Fibroblast of the aortic adventitia (primary cell): ENCODE measurements around the gene ZNF567. TPM values are rescaled to one million over a fixed set of nuclear protein-coding genes. Genes with fewer than 3 reads are reported as not detected.
"Not testable (repeated sequence)": the region's sequence is repeated elsewhere in the genome, so short reads cannot be mapped to it uniquely, and the experiment has no call there.

Experiments used
- DNase-seq: peaks from one replicate; pipeline ENCODE4 v3.0.0-alpha.2; 2010; ENCODE audit warnings: low read depth
- H3K4me3 ChIP-seq: 2 replicates; pipeline ENCODE4 v1.5.1; 2011; ENCODE audit warnings: low read depth, mild to moderate bottlenecking, control low read depth, low read length, moderate library complexity
- CTCF ChIP-seq: IDR thresholded peaks from 2 replicates; pipeline ENCODE4 v1.5.1; 2011; ENCODE audit warnings: mild to moderate bottlenecking, low read length, control low read depth, inconsistent platforms; ENCODE audit not compliant: insufficient read depth
- total RNA-seq: library from RNA; depleted of rRNA; stranded (reverse); fragments of >200 nt; gene quantifications from 2 replicates; pipeline ENCODE4 v1.2.3, GENCODE V29; 2012; ENCODE audit warnings: low replicate concordance

The ZNF567 gene
- total RNA-seq, 1 donor: 6.6 TPM

GRCh38 chr19:36707134-36707533, 19.7 kb downstream of the ZNF567 start:
- no peak for DNase-seq
- H3K4me3 ChIP-seq: no peak overlapping the region
- TF ChIP-seq CTCF: no peak

GRCh38 chr19:36709423-36709822, 22.0 kb downstream of the ZNF567 start:
- TF ChIP-seq CTCF: no peak
- DNase-seq: no peak
- no peak overlapping the region for H3K4me3 ChIP-seq

GRCh38 chr19:36719687-36720556, 32.5 kb downstream of the ZNF567 start:
- H3K4me3 ChIP-seq: no peak overlapping the region
- TF ChIP-seq CTCF: no peak
- peak; percentile 10 for DNase-seq

- H3K4me3 ChIP-seq: not testable (repeated sequence)
These were observed 48.8 kb downstream of the ZNF567 start for GRCh38 chr19:36736166-36736565.

GRCh38 chr19:36745870-36746269, 58.5 kb downstream of the ZNF567 start:
- H3K4me3 ChIP-seq: no peak overlapping the region
- no peak for TF ChIP-seq CTCF
- DNase-seq: no peak

More at GRCh38 chr19:36736166-36736565, 48.8 kb downstream of the ZNF567 start:
- DNase-seq: not testable (repeated sequence)

GRCh38 chr19:36747750-36748149, 60.3 kb downstream of the ZNF567 start:
- H3K4me3 ChIP-seq: no peak overlapping the region
- DNase-seq: no peak
- no peak for TF ChIP-seq CTCF

GRCh38 chr19:36748431-36749275, 61.2 kb downstream of the ZNF567 start:
- no peak overlapping the region for H3K4me3 ChIP-seq
- no peak for DNase-seq
- no peak for TF ChIP-seq CTCF

- DNase-seq, H3K4me3 ChIP-seq: not testable (repeated sequence)
These were observed 62.2 kb downstream of the ZNF567 start for GRCh38 chr19:36749613-36750012.
